Epidermal melanocyte (primary cell): ENCODE results near the gene SPRED2.

Source experiments
- DNase-seq: peaks from one replicate; pipeline ENCODE4 v3.0.0; 2011; ENCODE audit warnings: low spot score; ENCODE audit not compliant: insufficient read length

The SPRED2 gene

DNA sequence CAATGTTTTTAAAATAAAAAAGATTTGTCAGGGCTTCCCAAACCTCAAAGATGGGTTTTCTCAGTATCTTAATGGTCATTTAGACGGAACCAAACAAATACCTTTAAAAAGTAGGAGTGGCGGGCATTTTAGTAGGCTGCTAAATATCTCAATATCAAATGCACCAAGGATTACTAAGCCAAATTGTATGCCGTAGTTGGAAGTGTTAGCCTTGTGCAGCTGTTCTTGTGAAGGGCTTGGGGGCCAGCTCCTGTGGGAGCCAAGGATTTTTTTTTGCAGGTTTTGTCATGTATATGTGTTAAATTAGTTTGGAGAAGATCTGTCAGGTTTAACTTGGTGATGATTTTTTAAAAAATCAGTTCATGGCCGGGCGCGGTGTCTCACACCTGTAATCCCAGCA is 152.6 kb downstream of the SPRED2 start:
- no peak for DNase-seq

DNA sequence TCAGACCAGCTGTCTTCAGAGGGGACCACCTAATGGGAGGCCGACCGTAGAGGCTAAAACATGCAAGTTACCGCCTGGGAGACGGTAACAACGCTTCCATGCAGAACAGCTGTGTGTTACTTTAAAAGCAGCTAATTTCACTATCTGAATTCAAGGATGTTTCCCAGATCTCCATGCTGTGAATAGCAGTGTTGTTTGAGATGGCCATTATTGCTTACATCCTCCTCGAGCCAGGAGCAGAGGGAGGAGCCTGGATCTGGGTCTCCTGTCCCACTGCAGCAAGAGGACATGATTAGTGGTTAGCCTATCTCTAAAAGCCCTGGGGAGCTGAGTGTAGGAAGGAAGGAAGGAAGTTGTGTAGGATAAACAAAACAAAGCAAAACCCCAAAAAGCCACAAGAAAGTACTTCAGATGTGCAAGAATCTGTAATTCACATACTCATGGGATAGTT is 153.8 kb downstream of the SPRED2 start:
- DNase-seq: peak; percentile 35

DNA sequence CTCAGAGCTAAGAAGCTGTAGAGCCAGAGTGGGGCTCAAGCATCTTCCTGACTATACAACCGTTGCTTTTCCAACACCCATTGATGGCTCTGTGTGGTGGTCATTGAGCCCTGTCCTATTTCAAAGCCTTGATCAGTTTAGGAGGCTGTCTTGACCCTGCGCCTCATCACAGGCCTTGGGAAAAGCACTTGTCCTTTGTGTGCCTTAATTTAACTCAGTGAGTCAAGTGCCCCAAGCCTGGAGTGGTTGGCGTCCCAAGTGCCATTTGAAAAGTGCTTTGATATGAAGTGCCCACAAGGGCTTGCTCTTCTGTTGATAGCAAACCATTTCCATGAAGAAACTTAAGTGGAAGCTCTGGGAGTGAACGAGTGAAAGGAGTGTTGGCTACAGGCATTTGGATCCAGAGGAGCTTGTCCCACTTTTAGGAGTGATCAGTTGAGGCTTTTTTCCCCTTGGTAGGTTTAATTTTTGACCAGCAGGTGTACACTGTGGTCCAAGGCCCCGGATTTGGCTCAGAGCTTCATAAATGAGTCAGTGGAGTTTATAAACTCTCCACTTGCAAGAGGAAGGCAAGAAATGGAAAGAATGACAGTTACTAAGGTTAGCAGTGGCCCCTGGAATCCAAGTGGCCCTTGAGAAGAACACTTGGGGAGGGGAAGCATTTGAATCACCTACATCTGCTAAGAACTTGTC is 154.5 kb downstream of the SPRED2 start:
- no peak for DNase-seq

- DNase-seq: no peak
Measured at GRCh38 chr2:65277118-65277517, 155.3 kb downstream of the SPRED2 start.

DNA sequence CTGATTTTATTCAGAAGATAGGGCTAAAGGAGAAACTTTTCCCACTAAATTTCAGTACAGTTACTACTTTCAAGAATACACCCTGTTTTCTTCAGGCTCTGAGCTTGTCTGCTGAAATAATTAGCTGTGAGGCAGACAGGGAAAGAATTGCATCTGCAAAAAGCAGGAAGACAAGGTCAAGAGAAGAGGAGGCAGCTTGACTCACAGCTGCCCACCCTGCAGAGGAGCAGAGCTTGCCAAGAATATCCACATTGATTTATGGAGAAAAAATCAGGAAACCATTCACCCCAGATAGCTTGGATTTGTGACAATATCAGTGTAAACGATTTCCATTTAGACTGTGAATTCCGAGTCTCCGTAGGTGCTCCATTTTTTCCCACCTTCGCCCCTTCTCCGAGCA is 155.8 kb downstream of the SPRED2 start:
- DNase-seq: no peak

GRCh38 chr2:65275141-65275915 is 157.1 kb downstream of the SPRED2 start:
- no peak for DNase-seq

DNA sequence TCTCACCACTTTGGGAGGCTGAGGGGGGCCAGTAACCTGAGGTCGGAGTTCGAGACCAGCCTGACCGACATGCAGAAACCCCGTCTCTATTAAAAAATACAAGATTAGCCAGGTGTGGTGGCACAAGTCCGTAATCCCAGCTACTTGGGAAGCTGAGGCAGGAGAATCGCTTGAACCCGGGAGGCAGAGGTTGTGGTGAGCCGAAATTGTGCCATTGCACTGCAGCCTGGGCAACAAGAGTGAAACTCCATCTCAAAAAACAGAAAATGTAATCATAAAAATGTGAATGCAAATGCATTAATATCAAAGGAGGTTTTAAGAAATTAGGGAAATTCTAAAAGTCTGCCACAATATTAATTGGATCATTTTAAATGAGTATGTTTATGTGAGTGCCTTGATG is 159.1 kb downstream of the SPRED2 start:
- DNase-seq: no peak

DNA sequence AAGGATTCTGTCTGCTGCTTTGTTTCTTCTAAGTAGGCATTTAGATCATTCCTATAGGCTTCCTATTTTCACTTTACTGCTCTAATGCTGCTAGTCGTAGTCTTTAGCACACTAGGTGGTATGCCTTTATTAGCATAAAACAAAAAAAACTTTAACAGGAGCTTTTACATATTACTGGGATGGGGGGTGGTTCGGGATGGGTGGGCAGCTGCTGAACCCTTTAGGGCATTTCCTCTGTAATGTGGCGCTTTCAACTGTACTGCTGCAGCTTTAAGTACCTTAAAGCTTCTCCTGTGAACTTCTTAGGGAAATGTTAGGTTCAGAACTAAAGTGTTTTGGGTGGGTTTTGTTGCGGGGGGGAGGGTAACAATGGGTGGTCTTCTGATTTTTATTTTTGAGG is 163.4 kb downstream of the SPRED2 start:
- DNase-seq: no peak

GRCh38 chr2:65267008-65267407 is 165.4 kb downstream of the SPRED2 start:
- no peak for DNase-seq

DNA sequence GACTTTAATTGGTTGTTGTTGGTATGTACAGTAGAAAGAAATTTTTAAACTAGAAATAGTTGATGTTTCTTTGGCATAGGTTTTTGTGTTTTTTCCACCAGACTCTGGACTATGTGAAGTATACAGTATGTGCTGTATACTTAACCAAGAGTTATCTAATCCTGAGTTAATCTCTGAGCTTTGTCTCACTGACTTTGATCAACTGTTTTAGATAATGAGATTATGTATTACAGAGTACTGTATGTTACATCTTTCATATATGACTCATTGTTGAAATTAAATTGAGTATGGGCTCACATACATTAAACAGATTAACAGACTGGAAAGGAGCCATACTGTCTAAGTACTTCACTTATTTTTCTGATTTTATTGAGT is 166.7 kb downstream of the SPRED2 start:
- no peak for DNase-seq

DNA sequence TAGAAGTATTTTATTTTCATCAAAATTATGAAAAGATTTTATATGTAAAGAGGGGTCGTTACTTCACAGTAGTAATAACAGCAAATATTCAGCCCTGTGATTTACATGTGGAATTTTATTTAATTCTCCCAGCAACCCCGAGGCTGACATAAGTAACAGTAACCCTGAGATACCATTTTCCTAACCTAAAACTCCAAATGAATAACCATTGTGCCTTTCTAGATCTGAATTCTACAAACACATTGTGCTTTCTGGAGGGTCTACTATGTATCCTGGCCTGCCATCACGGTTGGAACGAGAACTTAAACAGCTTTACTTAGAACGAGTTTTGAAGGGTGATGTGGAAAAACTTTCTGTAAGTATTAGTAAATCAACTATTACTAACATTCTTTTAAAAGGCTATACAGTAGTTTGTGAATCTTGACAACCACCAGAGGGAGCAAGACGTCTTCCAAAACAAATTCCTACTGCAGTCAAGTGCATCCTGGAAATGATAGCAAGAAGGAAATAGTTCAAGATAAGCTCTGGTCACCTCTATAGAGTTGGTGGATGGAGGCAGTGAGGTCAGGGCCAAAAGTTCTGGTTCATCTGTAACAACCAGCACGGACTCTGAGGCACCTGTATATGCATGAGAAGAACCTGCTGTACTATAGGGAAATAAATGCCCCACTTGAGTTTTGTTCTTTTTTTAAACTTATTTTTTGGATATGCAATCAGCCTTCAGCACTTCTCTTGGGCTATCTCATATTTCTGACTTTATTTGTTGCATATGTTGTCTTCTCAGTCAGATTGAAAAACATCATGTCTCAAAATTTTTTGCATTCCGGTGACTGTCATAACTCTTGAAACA is 167.4 kb downstream of the SPRED2 start:
- peak; percentile 49 for DNase-seq

DNA sequence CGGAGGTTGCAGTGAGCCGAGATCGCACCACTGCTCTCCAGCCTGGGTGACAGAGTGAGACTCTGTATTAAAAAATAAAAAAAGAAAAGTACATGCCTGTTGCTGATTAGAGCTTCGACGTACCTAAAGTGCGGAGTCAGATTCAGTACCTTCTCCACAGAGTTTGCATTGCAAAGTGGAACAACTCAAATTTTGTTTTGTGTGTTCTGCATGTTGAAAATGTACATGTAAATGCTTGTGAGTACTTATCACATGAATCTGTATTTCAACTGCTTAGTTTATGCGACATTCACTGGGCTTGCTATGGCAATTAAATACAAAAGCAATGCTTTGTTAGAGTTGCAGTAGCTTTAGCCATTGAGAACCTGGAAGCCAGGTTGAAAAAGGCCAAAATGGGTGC is 168.4 kb downstream of the SPRED2 start:
- no peak for DNase-seq

DNA sequence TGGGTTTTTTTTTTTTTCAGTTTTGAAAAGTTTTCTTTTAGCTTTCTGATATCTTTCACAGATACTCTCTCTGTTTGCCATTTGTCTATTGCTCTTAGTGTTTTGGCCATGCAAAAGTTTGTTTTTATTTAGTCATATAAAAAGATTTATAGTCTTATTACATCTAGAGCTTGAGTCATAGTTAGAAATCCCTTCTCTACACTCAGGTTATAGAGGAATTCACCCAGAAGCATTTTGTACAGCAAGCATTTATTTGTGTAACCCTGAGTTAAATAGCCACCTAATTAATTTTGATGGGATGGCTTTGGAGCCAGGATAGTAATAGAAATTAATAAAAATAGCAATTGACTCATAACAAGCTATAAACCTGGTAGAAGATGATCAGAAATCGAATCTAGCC is 169.1 kb downstream of the SPRED2 start:
- DNase-seq: no peak

DNA sequence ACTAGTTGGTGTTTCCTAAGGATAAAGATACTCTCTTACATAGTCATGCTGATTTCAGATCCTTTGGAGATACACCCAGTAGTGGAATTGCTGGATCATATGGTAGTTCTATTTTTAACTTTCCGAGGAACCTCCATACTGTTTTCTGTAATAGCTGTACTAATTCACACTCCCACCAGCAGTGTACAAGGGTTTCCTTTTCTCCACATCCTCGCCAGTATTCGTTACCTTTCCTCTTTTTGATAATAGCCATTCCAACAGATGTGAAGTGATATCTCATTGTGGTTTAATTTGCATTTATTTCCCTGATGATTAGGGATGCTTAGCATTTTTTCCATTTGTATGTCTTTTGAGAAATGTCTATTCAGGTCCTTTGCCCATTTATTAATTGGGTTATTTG is 170.7 kb downstream of the SPRED2 start:
- DNase-seq: no peak
